GM23338 (cell line): Measurements from ENCODE around the gene MARK3. TPM values are rescaled to one million over a fixed set of nuclear protein-coding genes. Genes with fewer than 3 reads are reported as not detected.

Source experiments
- ATAC-seq: fragments of 200-7000 bp; cut with Tn5 transposase; 3 replicates; pipeline ENCODE4 v1.9.1; 2020
- DNase-seq: peaks from one replicate; pipeline ENCODE4 v3.0.0-alpha.2; 2015; ENCODE audit warnings: low spot score
- H2AFZ ChIP-seq: fragments of 200-600 bp; sonication (generic); 2 replicates; pipeline ENCODE4 v1.8.0; 2016; ENCODE audit warnings: antibody characterized with exemption, mild to moderate bottlenecking, moderate library complexity
- H3F3A ChIP-seq: fragments of 200-600 bp; sonication (generic); replicated peaks from 2 replicates; pipeline ENCODE4 v1.8.0; 2017; ENCODE audit warnings: antibody characterized with exemption, mixed run types, low read depth
- H3K27ac ChIP-seq: fragments of 200-600 bp; sonication (generic); 2 replicates; pipeline ENCODE4 v1.6.1; 2016; ENCODE audit warnings: low read depth
- H3K27me3 ChIP-seq: fragments of 200-600 bp; sonication (generic); 2 replicates; pipeline ENCODE4 v1.8.0; 2016; ENCODE audit warnings: mild to moderate bottlenecking, mixed run types, moderate library complexity; ENCODE audit not compliant: insufficient read depth
- H3K36me3 ChIP-seq: fragments of 200-600 bp; sonication (generic); 2 replicates; pipeline ENCODE4 v1.8.0; 2016; ENCODE audit warnings: mild to moderate bottlenecking; ENCODE audit not compliant: insufficient read depth
- H3K4me1 ChIP-seq: fragments of 200-600 bp; sonication (generic); 2 replicates; pipeline ENCODE4 v1.8.0; 2016; ENCODE audit warnings: mild to moderate bottlenecking, moderate library complexity; ENCODE audit not compliant: insufficient read depth
- H3K4me2 ChIP-seq: fragments of 200-600 bp; sonication (generic); 2 replicates; pipeline ENCODE4 v1.7.1; 2017; ENCODE audit warnings: mixed run types
- H3K4me3 ChIP-seq: fragments of 200-600 bp; sonication (generic); 2 replicates; pipeline ENCODE4 v1.6.1; 2016; ENCODE audit warnings: mixed run types
- H3K79me2 ChIP-seq: fragments of 200-600 bp; sonication (generic); replicated peaks from 2 replicates; pipeline ENCODE4 v1.8.0; 2017; ENCODE audit warnings: mild to moderate bottlenecking; ENCODE audit not compliant: insufficient read depth
- H3K9me2 ChIP-seq: fragments of 200-600 bp; sonication (generic); 2 replicates; pipeline ENCODE4 v1.8.0; 2017; ENCODE audit not compliant: insufficient read depth
- H4K20me1 ChIP-seq: fragments of 200-600 bp; sonication (generic); replicated peaks from 2 replicates; pipeline ENCODE4 v1.8.0; 2017; ENCODE audit warnings: mild to moderate bottlenecking; ENCODE audit not compliant: insufficient read depth
- H3K27ac Mint-ChIP-seq: 2 replicates; pipeline ENCODE4 v1.8.0; 2020; ENCODE audit warnings: inconsistent platforms, mild to moderate bottlenecking, moderate library complexity, mixed read lengths
- H3K27me3 Mint-ChIP-seq: 3 replicates; pipeline ENCODE4 v1.8.0; 2022; ENCODE audit warnings: low read depth, mild to moderate bottlenecking, moderate library complexity, mixed read lengths, inconsistent platforms; ENCODE audit not compliant: insufficient read depth, poor library complexity
- H3K36me3 Mint-ChIP-seq: 3 replicates; pipeline ENCODE4 v1.8.0; 2021; ENCODE audit warnings: low read depth, mild to moderate bottlenecking, inconsistent platforms, moderate library complexity, mixed read lengths
- H3K4me1 Mint-ChIP-seq: 3 replicates; pipeline ENCODE4 v1.8.0; 2020; ENCODE audit warnings: mild to moderate bottlenecking, inconsistent platforms, mixed read lengths
- H3K4me3 Mint-ChIP-seq: 3 replicates; pipeline ENCODE4 v1.8.0; 2021; ENCODE audit warnings: moderate library complexity, mild to moderate bottlenecking, inconsistent platforms, mixed read lengths
- H3K9me3 Mint-ChIP-seq: 3 replicates; pipeline ENCODE4 v1.8.0; 2020; ENCODE audit warnings: moderate library complexity, mild to moderate bottlenecking, inconsistent platforms, mixed read lengths
- CREB1 ChIP-seq: fragments of 250-450 bp; sonication (Bioruptor Pico); IDR thresholded peaks from 2 replicates; pipeline ENCODE4 v1.5.0; 2020; ENCODE audit warnings: low read depth, mild to moderate bottlenecking, moderate library complexity
- EZH2 ChIP-seq: fragments of 200-600 bp; sonication (generic); IDR thresholded peaks from one replicate; pipeline ENCODE4 v1.8.0; 2017; ENCODE audit warnings: antibody characterized with exemption, mild to moderate bottlenecking, low read depth; ENCODE audit not compliant: unreplicated experiment
- EZH2phosphoT487 ChIP-seq: fragments of 200-600 bp; sonication (generic); IDR thresholded peaks from one replicate; pipeline ENCODE4 v1.8.1; 2018; ENCODE audit warnings: antibody characterized with exemption; ENCODE audit not compliant: unreplicated experiment
- NANOG ChIP-seq: IDR thresholded peaks from 2 replicates; pipeline ENCODE4 v1.6.1; 2016; ENCODE audit warnings: antibody characterized with exemption, borderline replicate concordance
- REST ChIP-seq: IDR thresholded peaks from one replicate; pipeline ENCODE4 v1.6.1; 2018; ENCODE audit warnings: antibody characterized with exemption; ENCODE audit not compliant: unreplicated experiment
- ZNF114 ChIP-seq: fragments of 250-450 bp; sonication (Bioruptor Pico); IDR thresholded peaks from 2 replicates; pipeline ENCODE4 v1.5.0; 2020; ENCODE audit warnings: mild to moderate bottlenecking, moderate library complexity
- ZNF462 ChIP-seq: fragments of 250-450 bp; sonication (Bioruptor Pico); IDR thresholded peaks from 2 replicates; pipeline ENCODE4 v1.5.0; 2020; ENCODE audit warnings: mild to moderate bottlenecking, moderate library complexity
- polyA plus RNA-seq: library from polyadenylated mRNA; unstranded; fragments of >200 nt; fragmentation: Nextera tagmentation; extraction: Ambion mirVana; gene quantifications from 2 replicates; pipeline ENCODE4 v1.2.1, GENCODE V29; 2016
- total RNA-seq: library from RNA; depleted of rRNA; stranded (reverse); fragments of >200 nt; shearing (Covaris generic); gene quantifications from 2 replicates; pipeline ENCODE4 v1.2.3, GENCODE V29; 2014
- TF ChIP-seq, protein P1 (sequence below), 2 experiments: fragments of 200-600 bp in 1 of 2; sonication (generic) in 1 of 2; conservative IDR thresholded peaks; 2 replicates each; pipeline versions ENCODE4 v1.5.1 to v1.6.1; 2016 to 2017; ENCODE audit warnings: antibody characterized with exemption in 2 of 2, low read depth in 2 of 2, mild to moderate bottlenecking in 2 of 2, moderate library complexity in 1 of 2

Gene MARK3
- total and polyA plus RNA-seq, 2 experiments from 2014 or later, result 45.9 to 69.7 TPM

- Histone ChIP-seq H3K27me3 (no peaks in the 10 kb centered on the region), H3K9me2 (no peaks in the 10 kb centered on the region), H4K20me1 (peaks cover 4% of the 10 kb centered on the region; the same call in 1 of the 2 replicates), H3K36me3 (no peaks in the 10 kb centered on the region), H2AFZ (no peak overlapping the region), H3K4me2 (no peak overlapping the region), H3K79me2 (peaks cover 66% of the 10 kb centered on the region), H3K4me3 (no peak overlapping the region), H3K4me1 (peaks cover 35% of the 10 kb centered on the region), H3F3A (no peaks in the 10 kb centered on the region; the same call in 1 of the 2 replicates), H3K27ac (no peak overlapping the region; the same call in 1 of the 2 replicates)
- Mint-ChIP-seq H3K27ac (peak overlapping the region; percentile 81; the same call in 1 of the 2 replicates), H3K27me3 (peaks cover 3% of the 10 kb centered on the region), H3K9me3 (no peaks in the 10 kb centered on the region), H3K36me3 (peaks cover 11% of the 10 kb centered on the region), H3K4me1 (peaks cover 54% of the 10 kb centered on the region), H3K4me3 (no peak overlapping the region)
- ATAC-seq (no peak; the same call in 2 of the 3 replicates), DNase-seq (no peak)
- TF ChIP-seq ZNF114 (CRISPR knock-in tag), result no peak
- no peak for TF ChIP-seq CREB1
- TF ChIP-seq, protein P1, sequence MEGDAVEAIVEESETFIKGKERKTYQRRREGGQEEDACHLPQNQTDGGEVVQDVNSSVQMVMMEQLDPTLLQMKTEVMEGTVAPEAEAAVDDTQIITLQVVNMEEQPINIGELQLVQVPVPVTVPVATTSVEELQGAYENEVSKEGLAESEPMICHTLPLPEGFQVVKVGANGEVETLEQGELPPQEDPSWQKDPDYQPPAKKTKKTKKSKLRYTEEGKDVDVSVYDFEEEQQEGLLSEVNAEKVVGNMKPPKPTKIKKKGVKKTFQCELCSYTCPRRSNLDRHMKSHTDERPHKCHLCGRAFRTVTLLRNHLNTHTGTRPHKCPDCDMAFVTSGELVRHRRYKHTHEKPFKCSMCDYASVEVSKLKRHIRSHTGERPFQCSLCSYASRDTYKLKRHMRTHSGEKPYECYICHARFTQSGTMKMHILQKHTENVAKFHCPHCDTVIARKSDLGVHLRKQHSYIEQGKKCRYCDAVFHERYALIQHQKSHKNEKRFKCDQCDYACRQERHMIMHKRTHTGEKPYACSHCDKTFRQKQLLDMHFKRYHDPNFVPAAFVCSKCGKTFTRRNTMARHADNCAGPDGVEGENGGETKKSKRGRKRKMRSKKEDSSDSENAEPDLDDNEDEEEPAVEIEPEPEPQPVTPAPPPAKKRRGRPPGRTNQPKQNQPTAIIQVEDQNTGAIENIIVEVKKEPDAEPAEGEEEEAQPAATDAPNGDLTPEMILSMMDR (conservative IDR thresholded peaks at IDR 0.05; ENCODE audit: low read depth in 2 of 2), result no peak
Measured at GRCh38 chr14:103448097-103448496, 62.9 kb downstream of the MARK3 start.

GRCh38 chr14:103449634-103450161 lies 64.5 kb downstream of the MARK3 start:
- H3K4me2 ChIP-seq, result peak overlapping the region; percentile 34
- no peaks in the 10 kb centered on the region for H3K27me3 ChIP-seq
- Mint-ChIP-seq H3K27me3 (peaks cover 3% of the 10 kb centered on the region), H3K36me3 (peaks cover 9% of the 10 kb centered on the region; the same call in 2 of the 3 replicates), H3K9me3 (no peaks in the 10 kb centered on the region), H3K4me3 (no peak overlapping the region), H3K4me1 (peaks cover 48% of the 10 kb centered on the region), H3K27ac (peak overlapping the region; percentile 76)
- no peaks in the 10 kb centered on the region for H3K36me3 ChIP-seq
- peaks cover 33% of the 10 kb centered on the region for H3K4me1 ChIP-seq
- TF ChIP-seq REST (no peak), CREB1 (no peak), ZNF114 (CRISPR knock-in tag) (no peak), EZH2phosphoT487 (no peak), EZH2 (no peak), NANOG (peak; percentile 68; the same call in 1 of the 2 replicates), ZNF462 (CRISPR knock-in tag) (no peak)
- DNase-seq, result peak; percentile 50
- no peak overlapping the region for H2AFZ ChIP-seq
- peaks cover 65% of the 10 kb centered on the region for H3K79me2 ChIP-seq
- ATAC-seq, result peak; percentile 69
- no peaks in the 10 kb centered on the region for H3K9me2 ChIP-seq
- H3K27ac ChIP-seq, result peak overlapping the region; percentile 84
- H4K20me1 ChIP-seq, result peaks cover 8% of the 10 kb centered on the region; the same call in 1 of the 2 replicates
- no peaks in the 10 kb centered on the region; the same call in 1 of the 2 replicates for H3F3A ChIP-seq
- H3K4me3 ChIP-seq, result no peak overlapping the region; the same call in 1 of the 2 replicates
